SK-N-SH (cell line): ENCODE results near the gene MYADML2. TPM values are rescaled to one million over a fixed set of nuclear protein-coding genes. Genes with fewer than 3 reads are reported as not detected.

Experiments used
- CTCF ChIA-PET: fragments of 300-600, 350-600 bp; formaldehyde crosslinking; extraction: SDS; loops from one replicate; lab custom pipeline; 2021; lab: Yijun Ruan, JAX
- POLR2A ChIA-PET: fragments of 350-600 bp; sonication (Branson Sonifier 250); formaldehyde crosslinking; extraction: SDS; loops from one replicate; lab custom pipeline; 2020; ENCODE audit warnings: antibody characterized with exemption, inconsistent platforms; lab: Yijun Ruan, JAX
- DNase-seq: peaks from one replicate; pipeline ENCODE4 v3.0.0; 2012
- H2AFZ ChIP-seq: fragments of 200-600 bp; sonication (generic); 2 replicates; pipeline ENCODE4 v1.8.1; 2016; ENCODE audit warnings: antibody characterized with exemption, mild to moderate bottlenecking, low read depth
- H3F3A ChIP-seq: fragments of 200-600 bp; sonication (generic); replicated peaks from 2 replicates; pipeline ENCODE3; 2016; ENCODE audit warnings: antibody characterized with exemption, mild to moderate bottlenecking; ENCODE audit not compliant: insufficient read depth
- H3K27ac ChIP-seq, 2 experiments: fragments of 200-500 bp in 1 of 2; fragments of 200-600 bp in 1 of 2; sonication (Bioruptor generic) in 1 of 2; sonication (generic), shearing (Covaris generic) in 1 of 2; 2 replicates each; pipeline versions ENCODE4 v1.5.1 to v1.6.1; 2014 to 2016; ENCODE audit warnings: low read depth in 2 of 2, inconsistent platforms in 1 of 2, low read length in 1 of 2, mild to moderate bottlenecking in 1 of 2, mixed read lengths in 1 of 2
- H3K27me3 ChIP-seq: fragments of 200-600 bp; sonication (generic), shearing (Covaris generic); 2 replicates; pipeline ENCODE4 v1.6.1; 2016; ENCODE audit warnings: mixed run types; ENCODE audit not compliant: insufficient read depth
- H3K36me3 ChIP-seq, 2 experiments: fragments of 200-500 bp in 1 of 2; fragments of 200-600 bp in 1 of 2; sonication (Bioruptor generic) in 1 of 2; sonication (generic) in 1 of 2; replicated peaks in 1 of 2; 2 replicates each; pipeline versions ENCODE3 to v1.5.1; 2014 to 2016; ENCODE audit warnings: low read length in 1 of 2, mild to moderate bottlenecking in 1 of 2; ENCODE audit not compliant: insufficient read depth in 2 of 2, control insufficient read depth in 1 of 2
- H3K4me1 ChIP-seq, 2 experiments: fragments of 200-500 bp in 1 of 2; fragments of 200-600 bp in 1 of 2; sonication (Bioruptor generic) in 1 of 2; sonication (generic), shearing (Covaris generic) in 1 of 2; 2 replicates each; pipeline versions ENCODE4 v1.5.1 to v1.6.1; 2014 to 2016; ENCODE audit warnings: low read depth in 1 of 2, low read length in 1 of 2, mixed run types in 1 of 2; ENCODE audit not compliant: insufficient read depth in 2 of 2, control insufficient read depth in 1 of 2
- H3K4me2 ChIP-seq: fragments of 200-600 bp; sonication (generic), shearing (Covaris generic); 2 replicates; pipeline ENCODE4 v1.6.1; 2017; ENCODE audit warnings: mixed run types
- H3K4me3 ChIP-seq, 2 experiments: fragments of 200-500 bp in 1 of 2; fragments of 200-600 bp in 1 of 2; sonication (Bioruptor generic) in 1 of 2; sonication (generic), shearing (Covaris generic) in 1 of 2; 2 replicates each; pipeline versions ENCODE4 v1.5.1 to v1.8.1; 2014 to 2016; ENCODE audit warnings: low read depth in 2 of 2, inconsistent platforms in 1 of 2, low read length in 1 of 2, mild to moderate bottlenecking in 1 of 2, mixed read lengths in 1 of 2, moderate library complexity in 1 of 2
- H3K79me2 ChIP-seq: fragments of 200-600 bp; sonication (generic); 2 replicates; pipeline ENCODE4 v1.8.1; 2017; ENCODE audit warnings: mild to moderate bottlenecking; ENCODE audit not compliant: insufficient read depth
- H3K9ac ChIP-seq: fragments of 200-600 bp; sonication (generic); 2 replicates; pipeline ENCODE4 v1.6.1; 2017; ENCODE audit warnings: mixed run types
- H3K9me2 ChIP-seq: fragments of 200-600 bp; sonication (generic); 2 replicates; pipeline ENCODE4 v1.6.1; 2017; ENCODE audit warnings: mixed run types
- H3K9me3 ChIP-seq: fragments of 200-600 bp; sonication (generic); 2 replicates; pipeline ENCODE4 v1.6.1; 2017; ENCODE audit warnings: mixed run types, mild to moderate bottlenecking, moderate library complexity
- H4K20me1 ChIP-seq: fragments of 200-600 bp; sonication (generic); 2 replicates; pipeline ENCODE4 v1.6.1; 2017; ENCODE audit warnings: mild to moderate bottlenecking, mixed run types; ENCODE audit not compliant: insufficient read depth
- CHD2 ChIP-seq: fragments of 150-350 bp; IDR thresholded peaks from 2 replicates; pipeline ENCODE4 v1.6.1; 2018; ENCODE audit warnings: low read length; ENCODE audit not compliant: partially characterized antibody
- CTCF ChIP-seq: fragments of 200-600 bp; sonication (generic); IDR thresholded peaks from 2 replicates; pipeline ENCODE4 v1.6.1; 2017; ENCODE audit warnings: antibody characterized with exemption, mild to moderate bottlenecking, moderate library complexity
- FOXM1 ChIP-seq: IDR thresholded peaks from 2 replicates; pipeline ENCODE4 v1.4.0; 2012; ENCODE audit warnings: low read depth, mild to moderate bottlenecking
- JUND ChIP-seq: IDR thresholded peaks from 2 replicates; pipeline ENCODE4 v1.4.0; 2012
- MEF2A ChIP-seq: IDR thresholded peaks from 2 replicates; pipeline ENCODE4 v1.4.0; 2012; ENCODE audit warnings: low read depth, borderline replicate concordance
- NFIC ChIP-seq: IDR thresholded peaks from 2 replicates; pipeline ENCODE4 v1.4.0; 2012; ENCODE audit warnings: borderline replicate concordance
- REST ChIP-seq: IDR thresholded peaks from 2 replicates; pipeline ENCODE4 v1.6.1; 2012; ENCODE audit warnings: mild to moderate bottlenecking, low read depth, low read length, moderate library complexity
- RFX5 ChIP-seq: IDR thresholded peaks from 2 replicates; pipeline ENCODE4 v1.6.1; 2012; ENCODE audit warnings: mild to moderate bottlenecking, improper control_type of control experiment, low read length
- RXRA ChIP-seq: IDR thresholded peaks from 2 replicates; pipeline ENCODE4 v1.4.0; 2012; ENCODE audit warnings: low read depth, mild to moderate bottlenecking, borderline replicate concordance
- USF1 ChIP-seq: IDR thresholded peaks from 2 replicates; pipeline ENCODE4 v1.4.0; 2012; ENCODE audit warnings: low read depth, borderline replicate concordance
- YY1 ChIP-seq: IDR thresholded peaks from 2 replicates; pipeline ENCODE4 v1.4.0; 2012; ENCODE audit warnings: low read depth, mild to moderate bottlenecking
- WGBS: methylation state at CpG from one replicate; pipeline ENCODE4 v1.1.6; 2017; ENCODE audit warnings: low lambda C conversion rate; 5-methylcytosine and 5-hydroxymethylcytosine counted together
- polyA plus RNA-seq, 3 experiments: library from polyadenylated mRNA; depleted of rRNA; stranded (reverse); fragments of >200 nt; gene quantifications; 2 replicates each; pipeline ENCODE4 v1.2.3, GENCODE V29; 2012

The MYADML2 gene
- polyA plus RNA-seq, 1 of the 3 experiments (the other 2 are of a cell fraction), result not detected

- no peak for TF ChIP-seq JUND
- TF ChIP-seq RXRA, result no peak
- TF ChIP-seq REST, result no peak
- no peak for TF ChIP-seq NFIC
- no peak for TF ChIP-seq CTCF
- TF ChIP-seq CHD2, result no peak
- TF ChIP-seq, all 33 proteins: peak for 0
- no peaks in the 10 kb centered on the region for H3K79me2 ChIP-seq
- POLR2A ChIA-PET, result no interaction called here
- H3K9ac ChIP-seq, result no peak overlapping the region
- no peaks in the 10 kb centered on the region for H3K9me3 ChIP-seq
- H3K9me2 ChIP-seq, result no peaks in the 10 kb centered on the region
- no peak overlapping the region for H2AFZ ChIP-seq
- H3K4me1 ChIP-seq, result peaks cover 0 to 10% of the 10 kb centered on the region in 2 experiments; a peak in 1 of 4 replicates
- no peak overlapping the region for H3K4me2 ChIP-seq
- H3F3A ChIP-seq, result peaks cover 17% of the 10 kb centered on the region
- H3K27ac ChIP-seq, result no peak overlapping the region
- CTCF ChIA-PET, result interaction anchor here (0.6 to 2.3 kb wide), 3 partner anchors 11 to 56 kb away, joined by 3 to 8 read pairs (median 3); partner anchors contain the start of gene SIRT7
- peaks cover 5% of the 10 kb centered on the region; the same call in 1 of the 2 replicates for H4K20me1 ChIP-seq
- no peak overlapping the region for H3K4me3 ChIP-seq
- no peaks in the 10 kb centered on the region for H3K27me3 ChIP-seq
- WGBS, result 95% methylated on average over 7 of the region's 10 CpGs
- DNase-seq, result no peak
- H3K36me3 ChIP-seq, result peaks cover 10 to 62% of the 10 kb centered on the region in 2 experiments
These were observed 43.6 kb downstream of the MYADML2 start for GRCh38 chr17:81903415-81903831.

- Histone ChIP-seq H3F3A (peaks cover 23% of the 10 kb centered on the region), H3K4me2 (0 out of 2 replicates have a peak overlapping the region, but pooled peaks have one; percentile 57), H2AFZ (no peak overlapping the region), H3K79me2 (no peaks in the 10 kb centered on the region), H4K20me1 (peaks cover 8% of the 10 kb centered on the region; the same call in 1 of the 2 replicates), H3K36me3 (peaks cover 9 to 62% of the 10 kb centered on the region in 2 experiments), H3K9me3 (no peaks in the 10 kb centered on the region), H3K4me1 (peaks cover 3 to 10% of the 10 kb centered on the region in 2 experiments; a peak in 1 of 4 replicates), H3K9ac (no peak overlapping the region), H3K27ac (no peak overlapping the region), H3K27me3 (no peaks in the 10 kb centered on the region), H3K4me3 (no peak overlapping the region), H3K9me2 (no peaks in the 10 kb centered on the region)
- POLR2A ChIA-PET, result interaction anchor here (1.2 kb wide), 1 partner anchor 23 kb away, joined by 4 read pairs; no protein-coding TSS in a partner anchor
- peak; percentile 51 for DNase-seq
- CTCF ChIA-PET, result interaction anchor here (0.6 to 2.3 kb wide), 4 partner anchors 10 to 57 kb away, joined by 3 to 9 read pairs (median 6); partner anchors contain the start of gene SIRT7
- WGBS, result 86% methylated on average over 36 of the region's 47 CpGs
- TF ChIP-seq NFIC (no peak), USF1 (no peak), YY1 (no peak), MEF2A (no peak), RFX5 (no peak), FOXM1 (no peak)
These were observed 44.2 kb downstream of the MYADML2 start for GRCh38 chr17:81902653-81903414.
